Measurements from ENCODE around the gene DLGAP1.

GRCh38 chr18:3773303-3773702, 681.8 kb downstream of the DLGAP1 start:
- no peak for TF ChIP-seq TEAD4 (IDR thresholded peaks at IDR 0.05)
- TF ChIP-seq YY1 (IDR thresholded peaks at IDR 0.05; ENCODE audit: low read depth), result no peak
- no peak for TF ChIP-seq MAX (IDR thresholded peaks at IDR 0.05)

Measured in Ishikawa (cell line).